NCI-H146 treated with DMSO at 0.1 percent for 48 hours (cell line): ENCODE data around the gene SUPT3H.
"Not testable (repeated sequence)": the region's sequence is repeated elsewhere in the genome, so short reads cannot be mapped to it uniquely, and the experiment has no call there.

Experiments used
- DNase-seq: peaks from one replicate; lab custom pipeline; 2025; ENCODE audit not compliant: unreplicated experiment; lab: John Stamatoyannopoulos, UW

The SUPT3H gene

GRCh38 chr6:45326698-45327417 lies 50.9 kb downstream of the SUPT3H start:
- DNase-seq = no peak

- DNase-seq = no peak
Observed at GRCh38 chr6:45323656-45324224, 54.0 kb downstream of the SUPT3H start.

GRCh38 chr6:45320349-45320748 lies 57.4 kb downstream of the SUPT3H start:
- no peak for DNase-seq

- no peak for DNase-seq
Observed at GRCh38 chr6:45314146-45314545, 63.6 kb downstream of the SUPT3H start.

- no peak for DNase-seq
Observed at GRCh38 chr6:45310118-45310788, 67.5 kb downstream of the SUPT3H start.

GRCh38 chr6:45305546-45305945 lies 72.2 kb downstream of the SUPT3H start:
- no peak for DNase-seq

GRCh38 chr6:45302832-45303231 lies 74.9 kb downstream of the SUPT3H start:
- no peak for DNase-seq

- no peak for DNase-seq
Observed at GRCh38 chr6:45301348-45302142, 76.2 kb downstream of the SUPT3H start.

GRCh38 chr6:45300736-45301135 lies 77.0 kb downstream of the SUPT3H start:
- no peak for DNase-seq

GRCh38 chr6:45299096-45299581 lies 78.6 kb downstream of the SUPT3H start:
- DNase-seq = no peak

GRCh38 chr6:45297320-45297719 lies 80.4 kb downstream of the SUPT3H start:
- no peak for DNase-seq

GRCh38 chr6:45294065-45294701 lies 83.6 kb downstream of the SUPT3H start:
- DNase-seq = not testable (repeated sequence)

GRCh38 chr6:45293306-45293705 lies 84.4 kb downstream of the SUPT3H start:
- no peak for DNase-seq

GRCh38 chr6:45289751-45290514 lies 87.8 kb downstream of the SUPT3H start:
- DNase-seq = no peak

- not testable (repeated sequence) for DNase-seq
Observed at GRCh38 chr6:45286707-45287106, 91.0 kb downstream of the SUPT3H start.

- no peak for DNase-seq
Observed at GRCh38 chr6:45278367-45278766, 99.4 kb downstream of the SUPT3H start.

GRCh38 chr6:45277741-45278140 lies 100.0 kb downstream of the SUPT3H start:
- not testable (repeated sequence) for DNase-seq

GRCh38 chr6:45275358-45275757 lies 102.4 kb downstream of the SUPT3H start:
- no peak for DNase-seq

- DNase-seq = no peak
Observed at GRCh38 chr6:45272626-45273025, 105.1 kb downstream of the SUPT3H start.

GRCh38 chr6:45265246-45265645 lies 112.5 kb downstream of the SUPT3H start:
- no peak for DNase-seq
